LoVo (cell line): ENCODE data around the gene TCTA.
"Not testable (repeated sequence)": the region's sequence is repeated elsewhere in the genome, so short reads cannot be mapped to it uniquely, and the experiment has no call there.

ENCODE experiments used
- DNase-seq: peaks from one replicate; pipeline ENCODE4 v3.0.0-alpha.2; 2016; ENCODE audit warnings: low spot score

TCTA gene

GRCh38 chr3:49411968-49412631 is at the start of gene TCTA, which contains the start of gene RHOA:
Gene TCTA (plus strand): TSS chr3:49412423. CDS start chr3:49412427, 4 bp downstream.
Gene RHOA (minus strand): TSS chr3:49411976. CDS start chr3:49375589, 36,387 bp downstream.
- peak; percentile 99 for DNase-seq

- DNase-seq, result no peak
Measured at GRCh38 chr3:49362561-49362960, 49.7 kb upstream of the TCTA start.

GRCh38 chr3:49370585-49371290 is 41.5 kb upstream of the TCTA start:
- no peak for DNase-seq

GRCh38 chr3:49371946-49372345 is 40.3 kb upstream of the TCTA start:
- DNase-seq, result no peak

GRCh38 chr3:49377483-49377882 is 34.7 kb upstream of the TCTA start:
- DNase-seq, result no peak

GRCh38 chr3:49378249-49378895 is 33.9 kb upstream of the TCTA start:
- peak; percentile 18 for DNase-seq

GRCh38 chr3:49383387-49383786 is 28.8 kb upstream of the TCTA start:
- no peak for DNase-seq

GRCh38 chr3:49385617-49386016 is 26.6 kb upstream of the TCTA start:
- DNase-seq, result no peak

GRCh38 chr3:49386056-49386756 is 26.0 kb upstream of the TCTA start:
- DNase-seq, result no peak

GRCh38 chr3:49387721-49388120 is 24.5 kb upstream of the TCTA start:
- no peak for DNase-seq

- no peak for DNase-seq
Measured at GRCh38 chr3:49388289-49388820, 23.9 kb upstream of the TCTA start.

- DNase-seq, result no peak
Measured at GRCh38 chr3:49389297-49389696, 22.9 kb upstream of the TCTA start.

- not testable (repeated sequence) for DNase-seq
Measured at GRCh38 chr3:49391310-49391709, 20.9 kb upstream of the TCTA start.

GRCh38 chr3:49397470-49397869 is 14.8 kb upstream of the TCTA start:
- no peak for DNase-seq

GRCh38 chr3:49399461-49399860 is 12.8 kb upstream of the TCTA start:
- DNase-seq, result no peak

GRCh38 chr3:49401766-49402165 is 10.5 kb upstream of the TCTA start:
- DNase-seq, result no peak

GRCh38 chr3:49403891-49404290 is 8.3 kb upstream of the TCTA start:
- no peak for DNase-seq

GRCh38 chr3:49405570-49405969 is 6.7 kb upstream of the TCTA start:
- DNase-seq, result not testable (repeated sequence)

- no peak for DNase-seq
Measured at GRCh38 chr3:49406571-49407565, 5.4 kb upstream of the TCTA start.

- no peak for DNase-seq
Measured at GRCh38 chr3:49410066-49410845, 2.0 kb upstream of the TCTA start.
